Measurements from ENCODE around the gene EHBP1.
"Not testable (repeated sequence)": the region's sequence is repeated elsewhere in the genome, so short reads cannot be mapped to it uniquely, and the experiment has no call there.

Gene EHBP1

GRCh38 chr2:62705859-62706720, 577 bp downstream of the EHBP1 start:
- DNase-seq (ENCODE audit: low spot score), result peak; percentile 60

- no peak for DNase-seq (ENCODE audit: low spot score)
These were observed 1.4 kb downstream of the EHBP1 start for GRCh38 chr2:62706721-62707521.

- no peak for DNase-seq (ENCODE audit: low spot score)
These were observed 3.2 kb downstream of the EHBP1 start for GRCh38 chr2:62708751-62709150.

- DNase-seq (ENCODE audit: low spot score), result no peak
These were observed 6.5 kb downstream of the EHBP1 start for GRCh38 chr2:62711832-62712494.

GRCh38 chr2:62713196-62713595, 7.7 kb downstream of the EHBP1 start:
- DNase-seq (ENCODE audit: low spot score), result not testable (repeated sequence)

GRCh38 chr2:62713837-62714236, 8.3 kb downstream of the EHBP1 start:
- DNase-seq (ENCODE audit: low spot score), result no peak

- DNase-seq (ENCODE audit: low spot score), result no peak
These were observed 11.3 kb downstream of the EHBP1 start for GRCh38 chr2:62716768-62717167.

- DNase-seq (ENCODE audit: low spot score), result no peak
These were observed 12.1 kb downstream of the EHBP1 start for GRCh38 chr2:62717503-62718081.

GRCh38 chr2:62718225-62718822, 12.8 kb downstream of the EHBP1 start:
- no peak for DNase-seq (ENCODE audit: low spot score)

GRCh38 chr2:62719757-62720156, 14.2 kb downstream of the EHBP1 start:
- DNase-seq (ENCODE audit: low spot score), result no peak

- no peak for DNase-seq (ENCODE audit: low spot score)
These were observed 17.2 kb downstream of the EHBP1 start for GRCh38 chr2:62722679-62723078.

GRCh38 chr2:62723253-62723652, 17.7 kb downstream of the EHBP1 start:
- no peak for DNase-seq (ENCODE audit: low spot score)

- no peak for DNase-seq (ENCODE audit: low spot score)
These were observed 18.6 kb downstream of the EHBP1 start for GRCh38 chr2:62724106-62724505.

- peak; percentile 45 for DNase-seq (ENCODE audit: low spot score)
These were observed 19.6 kb downstream of the EHBP1 start for GRCh38 chr2:62724886-62725711.

GRCh38 chr2:62725712-62726055, 20.2 kb downstream of the EHBP1 start:
- no peak for DNase-seq (ENCODE audit: low spot score)

- DNase-seq (ENCODE audit: low spot score), result no peak
These were observed 21.9 kb downstream of the EHBP1 start for GRCh38 chr2:62727259-62727867.

- no peak for DNase-seq (ENCODE audit: low spot score)
These were observed 22.5 kb downstream of the EHBP1 start for GRCh38 chr2:62727876-62728566.

GRCh38 chr2:62731275-62731674, 25.8 kb downstream of the EHBP1 start:
- no peak for DNase-seq (ENCODE audit: low spot score)

- DNase-seq (ENCODE audit: low spot score), result no peak
These were observed 26.8 kb downstream of the EHBP1 start for GRCh38 chr2:62732262-62732777.

GRCh38 chr2:62733546-62733945, 28.0 kb downstream of the EHBP1 start:
- no peak for DNase-seq (ENCODE audit: low spot score)
